ENCODE measurements around the gene SOX10. TPM values are rescaled to one million over a fixed set of nuclear protein-coding genes. Genes with fewer than 3 reads are reported as not detected.
A peak's percentile ranks its signal among the peaks of the same experiment; 100 is the strongest.
"Not testable (repeated sequence)": the region's sequence is repeated elsewhere in the genome, so short reads cannot be mapped to it uniquely, and the experiment has no call there.

Gene SOX10
- total and polyA plus RNA-seq, 2 of the 13 experiments (the other 11 are each of a cell fraction or from before 2014, with no cell fraction given), result not detected

- TF ChIP-seq DRAP1 (CRISPR knock-in tag; IDR thresholded peaks at IDR 0.05), result no peak
- no peak for TF ChIP-seq RORA (CRISPR knock-in tag; IDR thresholded peaks at IDR 0.05)
- no peak for TF ChIP-seq AHDC1 (CRISPR knock-in tag; IDR thresholded peaks at IDR 0.05; ENCODE audit: borderline replicate concordance)
- no peak for TF ChIP-seq ZFP62 (CRISPR knock-in tag; IDR thresholded peaks at IDR 0.05)
Measured at GRCh38 chr22:37951305-37951704, 33.0 kb downstream of the SOX10 start (continued).

GRCh38 chr22:37947142-37947795 is 37.1 kb downstream of the SOX10 start:
- H3K27ac ChIP-seq (ENCODE audit: extremely low read length, insufficient read depth, low read length); H3K36me3 ChIP-seq (replicated peaks in 1 of 2; ENCODE audit: control insufficient read depth in 1 of 2, insufficient read depth in 2 of 2, low read length in 2 of 2); H3K79me2 ChIP-seq (ENCODE audit: insufficient read depth, low read length); BruUV-seq (replicated peaks); H3K4me3 ChIP-seq (replicated peaks in 1 of 3; ENCODE audit: insufficient read depth in 1 of 3, low read depth in 2 of 3, low read length in 3 of 3); H3K27me3 ChIP-seq (ENCODE audit: control insufficient read depth in 1 of 2, insufficient read depth in 2 of 2, low read length in 2 of 2); DNase-seq (ENCODE audit: low spot score); in situ Hi-C loops (cut with HindIII; ENCODE audit: extremely low pct_ligation_motif_present, low pct_unique_long_range_greater_than_20kb); H3K4me2 ChIP-seq (ENCODE audit: low read depth, low read length); H3K9ac ChIP-seq (ENCODE audit: insufficient read depth, low read depth, low read length); H3K9me3 ChIP-seq (ENCODE audit: low read length); intact Hi-C loops (cut with micrococcal nuclease; ENCODE audit: unreplicated experiment); CTCF ChIA-PET (ENCODE audit: low intra/inter-chr PET ratio, low total read pairs); FAIRE-seq; H2AFZ ChIP-seq (ENCODE audit: low read length); ATAC-seq; H4K20me1 ChIP-seq (ENCODE audit: insufficient read depth, low read length): not testable (repeated sequence)
- POLR2A ChIA-PET, result interaction anchor here (1.0 kb wide), 1 partner anchor 28 kb away, joined by 4 read pairs; no protein-coding TSS in a partner anchor
- peak; percentile 33; the same call in 1 of the 2 replicates for TF ChIP-seq ZNF687 (CRISPR knock-in tag; IDR thresholded peaks at IDR 0.05)
- WGBS (ENCODE audit: low lambda C conversion rate), result 83% methylated on average over 14 of the region's 14 CpGs
- H3K4me1 ChIP-seq (ENCODE audit: insufficient read depth, low read length), result peaks cover 20% of the 10 kb centered on the region

- H3K79me2 ChIP-seq (ENCODE audit: insufficient read depth, low read length); H3K9me3 ChIP-seq (ENCODE audit: low read length); H3K4me3 ChIP-seq (replicated peaks in 1 of 3; ENCODE audit: insufficient read depth in 1 of 3, low read depth in 2 of 3, low read length in 3 of 3); in situ Hi-C loops (cut with HindIII; ENCODE audit: extremely low pct_ligation_motif_present, low pct_unique_long_range_greater_than_20kb); ATAC-seq; intact Hi-C loops (cut with micrococcal nuclease; ENCODE audit: unreplicated experiment); CTCF ChIA-PET (ENCODE audit: low intra/inter-chr PET ratio, low total read pairs); H3K9ac ChIP-seq (ENCODE audit: insufficient read depth, low read depth, low read length); H3K4me2 ChIP-seq (ENCODE audit: low read depth, low read length); H3K27me3 ChIP-seq (ENCODE audit: control insufficient read depth in 1 of 2, insufficient read depth in 2 of 2, low read length in 2 of 2); FAIRE-seq; BruUV-seq (replicated peaks); H2AFZ ChIP-seq (ENCODE audit: low read length); H3K36me3 ChIP-seq (replicated peaks in 1 of 2; ENCODE audit: control insufficient read depth in 1 of 2, insufficient read depth in 2 of 2, low read length in 2 of 2); H3K27ac ChIP-seq (ENCODE audit: extremely low read length, insufficient read depth, low read length); POLR2A ChIA-PET; H4K20me1 ChIP-seq (ENCODE audit: insufficient read depth, low read length); DNase-seq (ENCODE audit: low spot score): not testable (repeated sequence)
- H3K4me1 ChIP-seq (ENCODE audit: insufficient read depth, low read length), result peaks cover 13% of the 10 kb centered on the region
- 86% methylated on average over 9 of the region's 11 CpGs for WGBS (ENCODE audit: low lambda C conversion rate)
Measured at GRCh38 chr22:37944423-37944822, 39.9 kb downstream of the SOX10 start.

All from HepG2 (cell line).